HG03097 (cell line): ENCODE results near the gene SYMPK.

Source experiments
- ATAC-seq: cut with Tn5 transposase; IDR thresholded peaks from one replicate; pipeline ENCODE4 v1.9.1; 2021; ENCODE audit not compliant: unreplicated experiment, low FRiP score

The SYMPK gene

DNA sequence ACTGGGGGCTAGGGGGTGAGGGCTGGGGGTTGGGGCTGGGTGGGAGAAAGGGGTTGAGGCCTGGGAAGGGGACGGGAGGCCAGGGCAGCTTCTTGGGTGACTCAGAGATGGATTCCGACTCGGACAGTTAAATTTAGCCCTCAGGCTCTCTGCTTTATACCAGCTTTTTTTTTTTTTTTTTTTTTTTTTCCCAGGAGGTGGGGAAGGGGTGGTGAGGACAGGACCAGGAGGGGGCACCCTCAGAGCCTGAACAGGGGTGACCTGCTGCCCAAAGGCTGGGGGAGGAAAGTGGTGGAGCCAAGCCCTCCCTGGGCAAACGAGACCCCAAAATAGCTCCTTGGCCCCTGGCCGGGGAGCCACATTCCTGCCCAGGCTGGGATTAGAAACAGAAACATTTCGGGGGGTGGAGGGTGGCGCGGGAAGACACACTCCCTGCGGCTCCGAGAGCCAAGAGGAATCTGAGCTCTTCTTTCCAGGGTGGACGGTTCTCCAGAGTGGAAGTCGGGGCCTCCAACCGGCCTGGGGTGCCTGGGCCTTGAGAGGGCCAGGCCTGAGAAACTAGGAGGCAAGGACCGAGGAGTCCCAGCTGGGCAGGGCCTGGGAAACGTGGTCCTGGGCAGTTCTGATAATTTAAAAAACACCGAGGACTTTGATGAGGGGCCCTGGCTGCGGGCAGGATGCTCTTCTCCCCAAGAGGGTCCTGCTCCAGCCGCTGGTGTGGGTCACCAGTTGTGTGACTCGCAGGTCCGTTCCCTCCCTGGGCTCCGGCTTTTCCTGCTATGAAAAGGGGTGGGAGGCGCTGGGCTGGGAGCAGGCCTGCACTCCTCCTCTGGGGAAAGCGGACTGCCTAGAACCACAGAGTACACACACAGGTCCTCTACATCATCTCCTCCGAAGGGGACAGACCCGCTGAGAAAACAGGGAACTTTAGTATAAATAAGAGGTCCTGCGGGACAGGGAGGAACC, 79.8 kb downstream of the SYMPK start:
- ATAC-seq: no peak

DNA sequence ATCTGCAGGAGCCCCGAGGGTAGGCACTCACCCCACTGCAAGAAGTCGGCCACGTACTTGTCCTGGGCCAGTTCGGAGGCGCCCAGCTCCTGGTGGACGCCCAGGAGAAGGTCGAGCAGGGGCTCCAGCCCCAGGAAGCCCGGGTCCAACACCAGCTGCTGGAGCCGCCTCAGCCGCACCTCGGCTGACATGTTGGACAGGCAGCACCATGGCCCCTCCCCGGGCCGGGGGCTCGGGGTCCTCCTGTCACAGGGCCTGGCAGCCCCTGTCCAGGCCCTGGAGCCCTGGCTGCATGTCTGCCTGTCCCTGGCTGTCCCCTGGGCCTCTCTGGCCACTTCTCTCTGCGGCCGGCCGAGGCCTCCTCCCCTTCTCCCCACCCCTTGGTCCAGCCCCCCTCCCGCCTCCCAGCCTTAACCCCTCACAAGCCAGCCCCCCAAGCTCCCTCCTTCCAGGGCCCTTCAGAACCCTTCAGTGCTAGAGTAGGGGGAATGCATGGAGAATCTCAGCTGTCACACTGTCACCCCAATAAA, 80.7 kb downstream of the SYMPK start, which contains the start of gene DMPK:
Gene DMPK, minus strand, starts transcription at position 329 of the 530 bp plus-strand sequence. Its CDS starts 138 bp downstream, at position 191.
- no peak for ATAC-seq

DNA sequence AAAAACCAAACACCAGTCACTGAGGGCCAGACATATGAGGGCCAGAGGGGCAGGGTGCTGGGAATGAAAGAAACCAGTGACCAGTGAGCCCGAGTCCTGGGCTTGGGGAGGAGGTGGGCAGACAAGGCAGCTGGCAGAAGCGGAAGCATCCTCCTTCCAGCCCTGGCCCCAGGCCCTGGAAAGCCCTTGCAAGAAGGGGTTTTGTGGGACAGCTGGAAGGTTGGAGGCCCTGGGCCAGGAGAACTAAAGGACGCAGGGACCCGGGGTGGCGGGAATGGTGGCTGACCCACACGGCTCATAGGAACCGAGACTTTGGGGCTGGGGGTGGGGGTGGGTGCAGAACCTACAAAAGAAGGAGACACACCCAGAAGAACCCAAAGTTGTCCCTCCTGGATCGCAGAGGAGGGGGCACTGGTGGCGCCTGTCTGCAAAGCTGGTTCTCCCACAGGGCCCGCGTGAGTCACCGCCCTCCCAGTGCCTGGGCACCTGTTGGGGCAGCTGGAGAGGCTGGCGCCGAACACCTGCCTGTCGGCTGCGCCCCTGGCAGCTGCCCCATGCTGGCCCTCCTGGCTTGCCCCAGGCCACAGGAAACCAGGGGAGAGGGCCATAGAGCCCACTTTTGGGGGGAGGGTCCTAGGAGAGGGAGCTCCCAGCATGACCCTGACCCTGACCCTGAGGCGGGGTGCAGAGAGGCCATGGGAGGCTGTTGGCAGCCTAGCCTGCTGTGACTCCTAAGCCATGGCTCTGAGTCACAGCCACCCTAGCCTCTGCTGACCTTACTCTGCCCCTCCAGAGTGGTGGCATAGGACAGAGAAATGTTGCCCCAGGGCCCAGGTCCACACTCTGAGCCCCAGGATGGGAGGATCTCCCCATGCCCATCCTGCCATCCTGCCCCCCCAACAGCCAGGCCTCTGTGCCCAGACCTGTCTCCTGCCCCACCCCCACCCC, 81.5 kb downstream of the SYMPK start:
- no peak for ATAC-seq

DNA sequence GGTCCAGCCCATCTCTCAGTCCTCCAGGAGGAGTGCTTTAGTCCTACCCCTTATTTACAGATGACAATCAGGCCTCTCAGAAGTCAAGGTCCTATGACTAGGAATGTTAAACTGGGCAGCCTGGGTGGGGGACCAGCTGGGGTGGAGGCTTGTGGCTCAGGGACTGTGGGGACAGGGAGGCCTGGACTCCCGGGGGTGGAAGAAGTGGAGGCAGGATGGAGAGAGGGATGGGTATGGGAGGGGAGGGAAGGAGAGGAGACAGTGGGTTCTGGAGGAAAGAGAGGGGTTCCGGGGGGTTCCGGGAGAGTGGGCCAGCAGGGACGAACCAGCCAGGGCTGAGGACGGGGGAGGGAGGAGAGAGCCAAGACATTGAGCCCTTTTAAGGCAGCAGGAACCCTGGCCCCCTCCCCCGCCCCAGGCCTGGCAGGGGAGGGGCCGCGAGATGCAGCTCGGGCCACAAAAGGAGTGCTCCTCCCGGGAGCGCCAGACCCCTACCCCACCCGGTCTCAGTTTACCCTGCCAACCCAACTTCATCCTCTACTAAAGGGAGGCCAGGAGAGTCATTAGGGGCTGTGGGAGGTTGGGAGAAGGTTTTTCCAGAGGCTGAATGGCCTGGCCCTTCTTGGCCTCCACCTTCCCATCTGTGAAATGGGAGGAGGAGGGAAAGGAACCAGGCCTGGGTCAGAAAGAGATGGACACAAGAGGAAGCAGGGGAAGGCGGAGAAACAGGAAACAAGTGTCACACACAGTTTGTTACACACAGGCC, 82.3 kb downstream of the SYMPK start:
- ATAC-seq: no peak

DNA sequence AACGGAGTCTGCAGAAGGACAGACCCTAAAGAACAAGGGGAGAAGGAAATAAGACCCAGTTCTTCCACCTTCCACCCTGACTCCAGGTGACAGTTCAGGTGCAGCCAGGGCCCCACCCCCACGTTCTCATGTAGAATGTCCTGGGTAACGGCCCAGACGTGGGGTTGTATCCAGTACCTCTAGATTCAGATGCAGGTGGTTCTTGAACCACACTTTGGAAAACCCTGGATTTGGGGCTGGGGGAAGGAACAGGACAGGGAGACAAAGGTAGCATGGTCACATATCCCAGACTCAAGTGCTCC, 82.8 kb downstream of the SYMPK start:
- ATAC-seq: no peak

DNA sequence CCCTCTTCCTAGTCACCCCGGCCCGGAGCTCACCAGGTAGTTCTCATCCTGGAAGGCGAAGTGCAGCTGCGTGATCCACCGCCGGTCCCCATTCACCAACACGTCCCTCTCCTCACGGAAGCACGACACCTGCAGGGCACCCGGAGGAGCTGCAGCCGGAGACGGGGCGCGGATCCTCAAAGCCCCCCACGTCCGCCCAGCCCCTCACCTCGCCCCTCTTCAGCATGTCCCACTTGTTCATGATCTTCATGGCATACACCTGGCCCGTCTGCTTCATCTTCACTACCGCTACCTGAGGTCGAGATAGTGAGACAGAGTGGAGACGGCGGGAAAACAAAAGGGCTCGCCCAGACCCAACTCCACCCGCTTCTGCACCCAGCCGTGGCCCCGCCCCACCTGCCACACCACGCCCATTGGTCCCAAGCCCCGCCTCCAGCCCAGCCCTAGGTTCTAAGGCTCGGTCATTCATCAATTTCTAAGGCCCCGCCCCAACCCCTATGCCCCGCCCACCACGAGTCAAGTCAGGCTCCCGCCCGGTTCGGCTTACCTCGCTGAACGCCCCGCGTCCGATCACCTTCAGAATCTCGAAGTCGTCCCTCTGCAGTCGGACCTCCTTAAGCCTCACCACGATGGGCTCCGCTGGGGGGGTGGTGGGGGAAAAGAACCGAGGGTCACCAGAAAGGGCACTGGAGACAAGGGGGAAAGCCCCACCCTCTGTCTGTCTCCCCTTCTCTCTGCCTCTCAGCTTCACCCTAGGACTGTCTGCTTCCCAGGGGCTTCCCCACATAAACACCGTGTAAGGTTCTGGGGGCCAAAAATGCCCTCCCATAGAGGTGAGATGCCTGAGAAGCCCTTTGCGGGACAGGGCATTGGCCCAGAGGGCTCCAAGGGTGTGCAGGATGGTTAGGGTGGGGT, 83.5 kb downstream of the SYMPK start:
- peak; percentile 70 for ATAC-seq

DNA sequence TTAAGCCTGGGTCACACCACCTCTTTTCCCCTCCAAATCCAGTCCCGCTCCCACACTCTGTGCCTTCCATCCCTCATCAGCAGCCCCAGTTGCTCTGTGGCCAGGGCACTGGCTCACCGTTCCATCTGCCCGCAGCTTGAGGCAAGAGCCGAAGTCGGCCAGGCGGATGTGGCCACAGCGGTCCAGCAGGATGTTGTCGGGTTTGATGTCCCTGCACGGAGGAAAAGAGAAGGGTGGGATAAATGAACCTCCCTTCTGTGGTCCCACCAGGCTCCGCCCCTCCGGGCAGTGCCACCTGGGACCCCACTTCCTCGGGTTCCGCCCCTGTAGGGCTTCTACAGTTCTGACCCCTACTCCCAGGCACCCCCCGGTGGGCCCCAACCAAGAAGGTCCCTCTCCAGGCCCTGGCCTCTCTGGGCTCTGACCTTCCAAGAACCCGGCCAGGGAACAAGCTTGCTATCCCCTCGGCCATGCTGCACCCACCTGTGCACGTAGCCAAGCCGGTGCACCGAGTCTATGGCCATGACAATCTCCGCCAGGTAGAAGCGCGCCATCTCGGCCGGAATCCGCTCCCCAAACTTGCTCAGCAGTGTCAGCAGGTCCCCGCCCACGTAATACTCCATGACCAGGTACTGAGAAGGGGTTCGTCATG, 84.8 kb downstream of the SYMPK start:
- no peak for ATAC-seq

DNA sequence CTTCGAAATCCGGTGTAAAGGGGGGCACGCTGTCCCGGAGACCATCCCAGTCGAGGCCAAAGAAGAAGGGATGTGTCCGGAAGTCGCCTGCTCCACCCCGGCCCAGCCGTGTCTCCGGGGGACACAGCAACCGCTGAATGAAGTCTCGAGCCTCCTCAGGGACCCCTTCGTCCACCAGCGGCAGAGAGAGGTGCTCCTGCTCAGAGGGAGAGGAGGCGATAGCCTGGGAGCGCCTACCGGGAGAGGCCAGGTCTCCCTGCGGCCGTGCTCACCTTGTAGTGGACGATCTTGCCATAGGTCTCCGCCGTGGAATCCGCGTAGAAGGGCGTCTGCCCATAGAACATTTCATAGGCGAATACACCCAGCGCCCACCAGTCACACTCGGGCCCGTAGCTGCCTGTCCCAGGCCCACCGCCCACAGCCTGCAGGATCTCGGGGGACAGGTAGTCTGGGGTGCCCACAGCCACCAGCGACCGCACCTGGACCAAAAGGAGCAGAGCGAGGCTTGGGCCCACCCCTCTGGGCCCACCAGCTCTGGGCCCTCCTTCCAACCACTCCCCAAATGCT, 85.5 kb downstream of the SYMPK start:
- no peak for ATAC-seq

DNA sequence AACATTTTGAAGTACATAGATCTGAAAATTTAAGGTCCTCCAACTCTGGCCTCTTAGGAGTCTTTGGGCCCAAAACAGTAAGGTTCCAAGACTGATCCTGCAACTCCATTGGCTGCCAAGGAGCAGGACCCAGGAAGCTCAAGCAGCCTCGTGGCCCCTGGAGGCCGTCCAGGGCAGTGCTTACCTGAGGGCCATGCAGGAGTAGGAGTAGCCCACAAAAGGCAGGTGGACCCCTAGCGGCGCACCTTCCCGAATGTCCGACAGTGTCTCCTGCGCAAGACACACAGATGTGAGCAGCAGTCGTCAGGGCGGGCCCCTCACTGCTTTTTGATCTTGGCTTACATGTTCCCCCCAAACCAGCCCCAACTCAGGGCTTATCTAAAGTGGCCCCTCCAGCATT, 88.2 kb downstream of the SYMPK start:
- no peak for ATAC-seq

DNA sequence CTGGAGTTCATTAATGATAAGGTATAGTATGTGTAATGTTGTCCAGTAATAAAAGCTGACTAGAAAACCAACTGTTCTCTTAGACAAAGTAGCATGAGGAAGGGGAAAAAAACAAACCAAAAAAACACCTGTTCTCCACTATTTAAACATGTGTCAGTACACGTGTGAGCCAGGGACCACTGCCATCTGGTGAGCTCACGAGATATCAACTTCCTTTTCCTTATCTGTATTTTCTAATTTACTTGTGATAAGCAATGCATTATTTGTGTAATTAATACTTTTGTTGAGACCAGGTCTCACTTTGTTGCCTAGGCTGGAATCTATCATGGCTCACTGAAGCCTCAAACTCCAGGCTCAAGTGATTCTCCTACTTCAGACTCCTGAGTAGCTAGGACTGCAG, 89.6 kb downstream of the SYMPK start:
- ATAC-seq: no peak

DNA sequence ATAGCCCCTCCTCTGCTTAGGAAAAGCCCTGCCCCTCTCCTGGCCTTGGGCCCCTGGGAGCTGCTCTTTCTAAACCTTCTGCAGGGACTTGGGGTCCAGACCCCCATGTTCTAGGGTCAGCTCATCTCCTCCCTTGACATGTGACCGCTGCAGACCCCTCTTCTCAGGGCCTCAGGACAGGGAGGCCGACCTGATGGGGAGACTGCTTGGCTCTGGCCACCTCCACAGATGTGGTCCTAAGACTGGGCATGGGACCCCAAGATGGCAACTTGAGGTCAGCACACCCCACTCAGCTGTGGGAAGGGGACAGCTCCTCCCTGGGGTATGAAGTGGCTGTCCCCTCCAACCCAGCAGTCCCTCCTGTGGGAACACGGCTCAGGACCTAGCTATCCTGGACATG, 90.0 kb downstream of the SYMPK start:
- no peak for ATAC-seq

DNA sequence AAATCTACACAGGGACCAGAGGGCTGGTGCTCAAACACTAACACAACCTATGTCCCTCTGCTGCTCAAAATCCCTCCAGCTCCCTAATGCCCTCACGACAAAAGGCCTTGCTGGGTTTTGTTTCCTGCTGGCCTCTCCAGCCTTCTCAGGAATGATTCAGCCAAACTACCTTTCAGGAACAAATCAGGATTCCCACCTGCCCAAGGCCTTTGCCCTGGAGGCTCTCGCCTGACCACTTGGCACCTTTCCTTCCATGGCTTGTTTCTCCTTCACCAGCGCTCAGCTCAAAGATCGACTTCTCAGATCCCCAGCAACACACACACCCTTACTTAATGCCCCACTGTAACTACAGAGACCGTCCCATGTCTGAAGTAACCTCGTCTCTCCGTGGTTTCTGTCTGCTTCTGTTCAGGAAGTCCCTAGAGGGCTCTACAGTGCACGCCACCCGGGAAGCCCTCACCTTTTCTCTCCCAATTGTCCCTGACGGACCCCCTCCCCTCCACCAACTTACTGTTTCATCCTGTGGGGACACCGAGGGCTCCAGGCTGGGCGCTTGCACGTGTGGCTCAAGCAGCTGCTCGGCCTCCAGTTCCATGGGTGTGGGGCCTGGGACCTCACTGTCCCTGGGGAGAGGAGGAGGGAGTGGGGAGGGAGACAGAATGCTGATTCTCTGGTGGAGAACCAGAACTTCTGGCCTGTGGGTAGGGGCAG, 90.7 kb downstream of the SYMPK start:
- ATAC-seq: no peak

DNA sequence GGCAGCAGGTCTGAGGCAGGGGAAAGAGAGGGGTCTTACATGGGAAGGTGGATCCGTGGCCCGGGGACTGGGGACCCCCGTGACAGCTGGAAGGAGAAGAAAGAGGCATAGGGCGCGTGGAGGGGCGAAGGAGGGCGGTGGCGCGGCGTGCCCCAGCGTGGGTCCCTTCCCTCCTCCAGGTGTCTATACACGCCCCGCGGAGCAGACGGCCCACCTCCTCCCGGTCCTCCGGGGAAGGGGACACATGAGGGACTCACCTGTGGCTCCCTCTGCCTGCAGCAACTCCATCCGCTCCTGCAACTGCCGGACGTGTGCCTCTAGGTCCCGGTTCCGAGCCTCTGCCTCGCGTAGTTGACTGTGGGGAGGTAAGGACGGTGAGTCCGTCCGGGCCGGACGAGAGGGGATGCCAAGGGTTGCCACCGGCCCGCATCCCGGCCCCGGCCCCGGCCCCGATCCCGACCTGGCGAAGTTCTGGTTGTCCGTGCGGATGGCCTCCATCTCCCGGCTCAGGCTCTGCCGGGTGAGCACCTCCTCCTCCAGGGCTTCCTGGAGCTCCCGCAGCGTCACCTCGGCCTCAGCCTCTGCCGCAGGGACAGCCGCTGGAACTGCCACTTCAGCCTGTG, 91.5 kb downstream of the SYMPK start:
- no peak for ATAC-seq

DNA sequence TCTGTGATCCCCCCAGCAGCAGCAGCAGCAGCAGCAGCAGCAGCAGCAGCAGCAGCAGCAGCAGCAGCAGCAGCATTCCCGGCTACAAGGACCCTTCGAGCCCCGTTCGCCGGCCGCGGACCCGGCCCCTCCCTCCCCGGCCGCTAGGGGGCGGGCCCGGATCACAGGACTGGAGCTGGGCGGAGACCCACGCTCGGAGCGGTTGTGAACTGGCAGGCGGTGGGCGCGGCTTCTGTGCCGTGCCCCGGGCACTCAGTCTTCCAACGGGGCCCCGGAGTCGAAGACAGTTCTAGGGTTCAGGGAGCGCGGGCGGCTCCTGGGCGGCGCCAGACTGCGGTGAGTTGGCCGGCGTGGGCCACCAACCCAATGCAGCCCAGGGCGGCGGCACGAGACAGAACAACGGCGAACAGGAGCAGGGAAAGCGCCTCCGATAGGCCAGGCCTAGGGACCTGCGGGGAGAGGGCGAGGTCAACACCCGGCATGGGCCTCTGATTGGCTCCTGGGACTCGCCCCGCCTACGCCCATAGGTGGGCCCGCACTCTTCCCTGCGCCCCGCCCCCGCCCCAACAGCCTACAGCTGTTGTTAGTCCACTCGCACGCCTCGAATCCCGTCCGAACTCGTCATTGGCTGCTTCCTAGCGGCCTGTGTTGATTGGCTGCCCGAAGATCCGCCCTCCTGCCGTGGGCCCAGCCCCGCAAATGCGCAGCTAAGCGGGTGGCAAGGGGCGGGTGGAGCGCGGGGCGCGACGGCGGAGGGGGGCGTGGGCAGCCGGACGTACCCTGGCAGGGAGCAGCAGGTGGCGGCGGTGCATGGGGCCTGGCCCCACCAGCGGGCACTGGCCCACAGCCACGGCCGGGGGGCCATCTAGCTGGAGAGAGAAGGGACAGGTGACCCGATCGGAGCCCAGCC, 92.5 kb downstream of the SYMPK start:
- peak; percentile 43 for ATAC-seq

DNA sequence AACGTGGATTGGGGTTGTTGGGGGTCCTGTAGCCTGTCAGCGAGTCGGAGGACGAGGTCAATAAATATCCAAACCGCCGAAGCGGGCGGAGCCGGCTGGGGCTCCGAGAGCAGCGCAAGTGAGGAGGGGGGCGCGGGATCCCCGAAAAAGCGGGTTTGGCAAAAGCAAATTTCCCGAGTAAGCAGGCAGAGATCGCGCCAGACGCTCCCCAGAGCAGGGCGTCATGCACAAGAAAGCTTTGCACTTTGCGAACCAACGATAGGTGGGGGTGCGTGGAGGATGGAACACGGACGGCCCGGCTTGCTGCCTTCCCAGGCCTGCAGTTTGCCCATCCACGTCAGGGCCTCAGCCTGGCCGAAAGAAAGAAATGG, 93.1 kb downstream of the SYMPK start:
- ATAC-seq: no peak

DNA sequence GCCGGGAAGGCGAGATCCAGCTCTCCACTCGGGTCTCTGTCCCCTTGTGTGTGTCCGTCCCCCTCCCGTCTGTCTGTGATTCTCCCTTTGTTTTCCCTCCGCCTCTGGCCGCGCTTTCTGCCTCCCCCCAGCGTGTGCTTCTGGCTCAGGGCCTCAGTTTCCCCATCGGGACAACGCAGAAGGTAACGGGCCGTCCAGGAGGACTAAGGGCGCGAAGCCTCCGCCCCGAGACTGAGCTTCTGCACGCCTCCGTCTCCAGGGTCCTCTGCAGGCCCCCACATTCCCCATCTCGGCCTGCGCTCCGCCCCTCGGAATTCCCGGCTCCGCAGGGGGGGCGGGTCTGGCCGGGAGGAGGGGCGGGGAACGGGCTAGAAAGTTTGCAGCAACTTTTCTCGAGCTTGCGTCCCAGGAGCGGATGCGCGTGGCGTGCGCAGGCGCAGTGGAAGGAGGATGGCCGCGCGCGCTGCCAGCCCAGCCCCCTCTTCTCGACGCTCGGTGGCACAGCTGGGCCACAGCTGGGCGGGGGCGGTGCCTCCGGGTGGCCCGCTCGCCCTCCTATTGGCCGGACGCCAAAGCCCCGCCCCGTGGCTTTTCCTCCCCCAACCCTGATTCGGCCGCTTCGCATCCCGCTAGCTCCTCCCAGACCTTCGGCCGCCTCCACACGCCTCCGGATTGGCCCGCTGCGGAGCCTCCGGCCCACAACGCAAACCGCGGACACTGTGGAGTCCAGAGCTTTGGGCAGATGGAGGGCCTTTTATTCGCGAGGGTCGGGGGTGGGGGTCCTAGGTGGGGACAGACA, 93.8 kb downstream of the SYMPK start, which contains the start of gene SIX5:
Gene SIX5, minus strand, starts transcription at position 269 of the 799 bp plus-strand sequence. CDS start 408 bp downstream, outside the sequence.
- peak; percentile 53 for ATAC-seq
